Sigmoid colon (tissue), 4 donors: ENCODE data around the gene YAE1.

ENCODE experiments used
- EP300 ChIP-seq, 4 donors: sonication (generic); formaldehyde crosslinking; IDR thresholded peaks; one replicate each; pipeline ENCODE4 v1.6.1; 2017; ENCODE audit warnings: antibody characterized with exemption in 4 of 4
- POLR2A ChIP-seq, 2 donors: fragments of 450-650 bp; IDR thresholded peaks; one replicate each; pipeline ENCODE4 v1.6.1; 2016; ENCODE audit warnings: antibody characterized with exemption in 2 of 2, mild to moderate bottlenecking in 2 of 2, moderate library complexity in 2 of 2
- POLR2AphosphoS5 ChIP-seq, 4 donors: sonication (generic); formaldehyde crosslinking; IDR thresholded peaks; one replicate each; pipeline ENCODE4 v1.6.1; 2017; ENCODE audit warnings: antibody characterized with exemption in 4 of 4
- TF ChIP-seq, protein P1 (sequence below), 4 experiments: fragments of 450-650 bp in 3 of 4; fragments of 200-600 bp in 1 of 4; IDR thresholded peaks; one replicate each; pipeline ENCODE4 v1.5.1; 2016 to 2019; ENCODE audit warnings: antibody characterized with exemption in 4 of 4, mild to moderate bottlenecking in 3 of 4, moderate library complexity in 2 of 4

DNA sequence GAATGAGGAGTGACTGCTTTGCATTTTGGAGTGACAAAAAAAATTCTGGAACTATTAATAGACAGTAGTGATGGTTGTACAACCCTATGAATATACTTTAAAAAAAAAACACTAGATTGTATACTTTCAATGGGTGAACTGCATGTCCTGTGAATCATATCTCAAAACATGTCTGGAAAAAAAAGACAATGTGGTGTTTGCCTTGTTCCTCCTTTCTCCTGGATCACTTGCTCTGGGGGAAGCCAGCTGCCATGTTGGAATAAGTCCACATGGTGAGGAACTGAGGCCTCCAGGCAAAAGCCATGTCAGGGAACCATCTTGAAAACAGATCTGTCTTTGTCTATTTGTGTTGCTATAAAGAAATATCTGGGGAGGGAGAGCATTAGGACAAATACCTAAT lies 39.5 kb upstream of the YAE1 start:
- TF ChIP-seq POLR2A (IDR thresholded peaks at IDR 0.05): no peak
- TF ChIP-seq, protein P1, sequence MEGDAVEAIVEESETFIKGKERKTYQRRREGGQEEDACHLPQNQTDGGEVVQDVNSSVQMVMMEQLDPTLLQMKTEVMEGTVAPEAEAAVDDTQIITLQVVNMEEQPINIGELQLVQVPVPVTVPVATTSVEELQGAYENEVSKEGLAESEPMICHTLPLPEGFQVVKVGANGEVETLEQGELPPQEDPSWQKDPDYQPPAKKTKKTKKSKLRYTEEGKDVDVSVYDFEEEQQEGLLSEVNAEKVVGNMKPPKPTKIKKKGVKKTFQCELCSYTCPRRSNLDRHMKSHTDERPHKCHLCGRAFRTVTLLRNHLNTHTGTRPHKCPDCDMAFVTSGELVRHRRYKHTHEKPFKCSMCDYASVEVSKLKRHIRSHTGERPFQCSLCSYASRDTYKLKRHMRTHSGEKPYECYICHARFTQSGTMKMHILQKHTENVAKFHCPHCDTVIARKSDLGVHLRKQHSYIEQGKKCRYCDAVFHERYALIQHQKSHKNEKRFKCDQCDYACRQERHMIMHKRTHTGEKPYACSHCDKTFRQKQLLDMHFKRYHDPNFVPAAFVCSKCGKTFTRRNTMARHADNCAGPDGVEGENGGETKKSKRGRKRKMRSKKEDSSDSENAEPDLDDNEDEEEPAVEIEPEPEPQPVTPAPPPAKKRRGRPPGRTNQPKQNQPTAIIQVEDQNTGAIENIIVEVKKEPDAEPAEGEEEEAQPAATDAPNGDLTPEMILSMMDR (IDR thresholded peaks at IDR 0.05): no peak
- no peak for TF ChIP-seq EP300 (IDR thresholded peaks at IDR 0.05)
- TF ChIP-seq POLR2AphosphoS5 (IDR thresholded peaks at IDR 0.05): no peak
